ENCODE data around the gene RGS1. TPM values are rescaled to one million over a fixed set of nuclear protein-coding genes. Genes with fewer than 3 reads are reported as not detected.

Gene RGS1
- total and polyA plus RNA-seq, 2 of the 4 experiments (the other 2 are of a cell fraction), result not detected

DNA sequence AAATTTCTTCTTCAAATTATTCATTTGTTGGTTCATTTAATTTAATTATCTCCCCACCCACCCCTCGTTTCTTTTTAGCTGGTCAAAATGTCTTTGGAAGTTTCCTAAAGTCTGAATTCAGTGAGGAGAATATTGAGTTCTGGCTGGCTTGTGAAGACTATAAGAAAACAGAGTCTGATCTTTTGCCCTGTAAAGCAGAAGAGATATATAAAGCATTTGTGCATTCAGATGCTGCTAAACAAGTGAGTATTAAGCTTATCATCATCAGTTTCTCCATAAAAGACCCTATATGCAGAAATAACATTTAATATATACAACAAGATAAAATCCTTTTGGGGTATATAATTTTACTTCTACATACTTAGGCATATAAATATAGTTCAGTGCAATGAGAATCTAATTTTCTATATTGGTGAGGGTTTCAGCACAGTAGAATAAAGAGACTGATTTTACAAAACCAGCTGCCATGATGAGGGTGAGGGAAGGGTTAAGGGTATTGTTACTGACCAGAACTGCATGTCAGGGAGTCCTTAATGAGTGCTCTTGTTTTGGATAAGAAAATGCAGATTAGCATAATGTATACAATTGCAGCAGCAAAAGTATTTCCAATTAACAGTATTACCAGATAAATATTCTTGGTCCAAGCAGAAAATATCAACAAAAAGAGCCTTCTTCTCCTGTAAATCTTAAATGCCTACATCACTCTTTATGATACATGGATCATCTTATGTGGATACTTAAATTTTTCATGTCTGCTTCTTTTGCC lies 2.8 kb downstream of the RGS1 start:
- Histone ChIP-seq H3K4me2 (ENCODE audit: low read depth, low read length) (no peak overlapping the region), H3K4me1 (ENCODE audit: control insufficient read depth, insufficient read depth, low read length) (no peaks in the 10 kb centered on the region; the same call in 1 of the 2 replicates), H3K27me3 (ENCODE audit: control insufficient read depth, insufficient read depth, low read length) (no peaks in the 10 kb centered on the region), H3K79me1 (ENCODE audit: low read depth in 1 of 2, low read length in 2 of 2) (no peaks in the 10 kb centered on the region), H2AFZ (replicated peaks; ENCODE audit: low read length, poor library complexity) (no peak overlapping the region), H2BK15ac (ENCODE audit: low read depth, low read length) (no peak overlapping the region), H4K20me1 (ENCODE audit: insufficient read depth, low read length) (no peaks in the 10 kb centered on the region), H4K5ac (ENCODE audit: low read depth, low read length) (no peak overlapping the region), H4K91ac (ENCODE audit: insufficient read depth, low read depth, low read length) (no peak overlapping the region), H3K18ac (ENCODE audit: low read depth, low read length) (peak overlapping the region; percentile 76; the same call in 1 of the 2 replicates), H3K27ac (ENCODE audit: insufficient read depth, low read length) (no peak overlapping the region), H3K14ac (replicated peaks; ENCODE audit: low read depth, low read length) (no peak overlapping the region), H3K4ac (ENCODE audit: low read depth, low read length) (no peak overlapping the region), H3K9ac (ENCODE audit: low read depth, low read length) (no peak overlapping the region), H3K9me1 (ENCODE audit: insufficient read depth, low read length) (no peaks in the 10 kb centered on the region), H4K8ac (ENCODE audit: low read depth in 2 of 2, low read length in 2 of 2) (no peak overlapping the region), H2AK5ac (ENCODE audit: low read depth, low read length) (no peak overlapping the region), H2BK120ac (ENCODE audit: low read depth, low read length) (no peak overlapping the region), H2AK9ac (replicated peaks; ENCODE audit: low read depth, low read length, poor library complexity) (no peak overlapping the region), H3K4me3 (ENCODE audit: insufficient read depth, low read depth, low read length) (no peak overlapping the region), H3K9me3 (ENCODE audit: control insufficient read depth, insufficient read depth, low read length) (no peaks in the 10 kb centered on the region), H3K36me3 (ENCODE audit: control insufficient read depth, insufficient read depth, low read length) (no peaks in the 10 kb centered on the region), H3K56ac (ENCODE audit: extremely low read depth, insufficient read depth, low read length) (no peak overlapping the region), H2BK20ac (ENCODE audit: low read depth, low read length) (no peak overlapping the region), H3K23ac (ENCODE audit: low read depth, low read length) (no peak overlapping the region), H2BK5ac (ENCODE audit: low read depth, low read length, poor library complexity, severe bottlenecking) (no peak overlapping the region)
- intact Hi-C loops (cut with micrococcal nuclease), result loop anchor here (5.0 kb wide), 1 partner anchor 46 kb away; no protein-coding TSS in a partner anchor
- ChIA-PET CTCF (interaction anchor here (0.6 to 1.5 kb wide), 6 partner anchors 11 to 230 kb away, joined by 3 to 5 read pairs (median 3); no protein-coding TSS in a partner anchor), POLR2A (ENCODE audit: unreplicated experiment) (no interaction called here)
- BruUV-seq (replicated peaks), result no TSS peak
- no CpG with 5 or more reads among the region's 1 CpG for WGBS, 2 experiments (ENCODE audit: extremely low coverage in 2 of 2, insufficient read length in 1 of 2)
- ATAC-seq (ENCODE audit: low read depth) (no peak), DNase-seq (no peak)
- dilution Hi-C loops (cut with HindIII; ENCODE audit: low sequenced_read_pairs, unreplicated experiment), result no loop called here
- in situ Hi-C loops (cut with MboI; ENCODE audit: low sequenced_read_pairs), result no loop called here
- TF ChIP-seq RAD21 (IDR thresholded peaks at IDR 0.05; ENCODE audit: low read length) (no peak), MAZ (IDR thresholded peaks at IDR 0.05; ENCODE audit: borderline replicate concordance, low read depth, low read length) (no peak), NFE2L2 (IDR thresholded peaks at IDR 0.05; ENCODE audit: low read depth, low read length) (no peak), ELK1 (IDR thresholded peaks at IDR 0.05; ENCODE audit: borderline replicate concordance, low read depth, low read length) (no peak), POLR2A (IDR thresholded peaks at IDR 0.05; ENCODE audit: low read depth, low read length) (no peak), BHLHE40 (IDR thresholded peaks at IDR 0.05; ENCODE audit: low read depth, low read length) (no peak), RCOR1 (IDR thresholded peaks at IDR 0.05; ENCODE audit: insufficient replicate concordance, low read length) (no peak), CEBPB (IDR thresholded peaks at IDR 0.05; ENCODE audit: low read depth, low read length) (no peak), MAFK (IDR thresholded peaks at IDR 0.05; ENCODE audit: low read depth, low read length) (no peak), RFX5 (IDR thresholded peaks at IDR 0.05; ENCODE audit: low read depth, low read length) (no peak), CHD1 (IDR thresholded peaks at IDR 0.05; ENCODE audit: low read depth, low read length) (no peak), CTCF (conservative IDR thresholded peaks at IDR 0.05; ENCODE audit: low read depth, low read length) (no peak), SMC3 (IDR thresholded peaks at IDR 0.05; ENCODE audit: low read depth, low read length) (no peak), FOS (IDR thresholded peaks at IDR 0.05; ENCODE audit: low read depth, low read length) (no peak)
- TF ChIP-seq, protein P1, sequence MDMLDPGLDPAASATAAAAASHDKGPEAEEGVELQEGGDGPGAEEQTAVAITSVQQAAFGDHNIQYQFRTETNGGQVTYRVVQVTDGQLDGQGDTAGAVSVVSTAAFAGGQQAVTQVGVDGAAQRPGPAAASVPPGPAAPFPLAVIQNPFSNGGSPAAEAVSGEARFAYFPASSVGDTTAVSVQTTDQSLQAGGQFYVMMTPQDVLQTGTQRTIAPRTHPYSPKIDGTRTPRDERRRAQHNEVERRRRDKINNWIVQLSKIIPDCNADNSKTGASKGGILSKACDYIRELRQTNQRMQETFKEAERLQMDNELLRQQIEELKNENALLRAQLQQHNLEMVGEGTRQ (IDR thresholded peaks at IDR 0.05; ENCODE audit: low read depth, low read length), result no peak
